HG03457 (cell line): ENCODE measurements around the gene ST8SIA4.
A peak's percentile ranks its signal among the peaks of the same experiment; 100 is the strongest.
"Not testable (repeated sequence)": the region's sequence is repeated elsewhere in the genome, so short reads cannot be mapped to it uniquely, and the experiment has no call there.

Experiments used
- ATAC-seq: cut with Tn5 transposase; IDR thresholded peaks from one replicate; pipeline ENCODE4 v1.9.1; 2021; ENCODE audit warnings: moderate number of reproducible peaks; ENCODE audit not compliant: unreplicated experiment

Gene ST8SIA4

GRCh38 chr5:100789694-100790093 is 113.4 kb downstream of the ST8SIA4 start:
- no peak for ATAC-seq

DNA sequence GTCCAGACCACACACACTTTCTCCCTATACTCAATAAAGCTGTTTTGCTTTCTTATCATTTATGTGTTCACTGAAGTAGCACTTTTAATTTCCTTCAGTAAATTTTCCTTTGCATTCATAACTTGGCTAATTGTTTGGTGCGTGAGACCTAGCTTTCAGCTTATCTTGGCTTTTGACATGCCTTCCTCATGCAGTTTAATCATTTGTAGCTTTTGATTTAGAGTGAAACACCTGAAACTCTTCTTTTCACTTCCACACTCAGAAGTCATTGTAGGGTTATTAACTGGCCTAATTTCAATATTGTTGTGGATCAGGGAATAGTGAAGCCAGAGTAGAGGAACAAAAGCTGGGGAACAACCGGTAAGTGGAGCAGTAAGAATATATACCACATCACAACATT is 114.7 kb downstream of the ST8SIA4 start:
- ATAC-seq = no peak

- ATAC-seq = peak; percentile 51
Measured at GRCh38 chr5:100787648-100788047, 115.4 kb downstream of the ST8SIA4 start.

DNA sequence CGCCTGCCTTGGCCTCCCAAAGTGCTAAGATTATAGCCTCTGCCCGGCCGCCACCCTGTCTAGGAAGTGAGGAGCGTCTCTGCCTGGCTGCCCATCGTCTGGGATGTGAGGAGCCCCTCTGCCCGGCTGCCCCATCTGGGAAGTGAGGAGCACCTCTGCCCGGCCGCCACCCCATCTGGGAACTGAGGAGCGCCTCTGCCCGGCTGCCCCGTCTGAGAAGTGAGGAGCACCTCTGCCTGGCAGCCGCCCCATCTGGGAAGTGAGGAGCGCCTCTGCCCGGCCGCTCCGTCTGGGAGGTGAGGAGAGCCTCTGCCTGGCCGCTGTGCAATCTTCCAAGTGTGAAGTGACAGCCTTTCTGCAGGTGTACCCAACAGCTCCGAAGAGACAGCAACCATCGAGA is 117.5 kb downstream of the ST8SIA4 start:
- ATAC-seq = not testable (repeated sequence)

GRCh38 chr5:100780376-100780870 is 122.7 kb downstream of the ST8SIA4 start:
- ATAC-seq = peak; percentile 68

- peak; percentile 16 for ATAC-seq
Measured at GRCh38 chr5:100779669-100780375, 123.3 kb downstream of the ST8SIA4 start.

DNA sequence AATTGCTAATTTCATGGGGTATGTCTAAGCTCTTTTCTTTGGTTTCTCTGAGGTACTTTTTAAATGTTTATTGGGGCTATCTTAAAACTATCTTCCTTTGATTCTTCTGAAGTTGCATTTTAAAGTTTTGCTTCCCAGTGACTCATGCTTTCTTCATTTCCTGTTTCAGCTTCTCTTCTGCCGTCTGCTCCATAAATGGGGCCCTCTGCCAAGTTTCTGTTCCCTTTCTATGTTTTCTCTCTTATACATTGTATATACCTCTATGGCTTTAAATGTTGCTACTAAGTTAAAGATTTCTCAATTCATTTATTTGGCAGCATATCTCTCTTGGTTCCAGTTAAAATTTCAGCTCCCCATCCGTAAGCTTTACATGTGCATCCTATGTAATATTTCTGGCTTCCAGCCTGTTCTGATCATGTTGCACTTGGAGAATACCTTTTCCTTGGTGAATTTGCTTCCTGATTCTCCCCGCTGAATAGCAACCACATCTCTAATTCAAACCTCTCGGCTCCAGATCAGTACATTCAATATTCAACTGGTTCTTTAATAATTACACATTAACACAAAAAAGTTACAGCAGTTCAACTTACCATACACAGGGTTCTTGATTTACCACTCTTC is 125.3 kb downstream of the ST8SIA4 start:
- peak; percentile 62 for ATAC-seq

- no peak for ATAC-seq
Measured at GRCh38 chr5:100775533-100775855, 127.6 kb downstream of the ST8SIA4 start.

DNA sequence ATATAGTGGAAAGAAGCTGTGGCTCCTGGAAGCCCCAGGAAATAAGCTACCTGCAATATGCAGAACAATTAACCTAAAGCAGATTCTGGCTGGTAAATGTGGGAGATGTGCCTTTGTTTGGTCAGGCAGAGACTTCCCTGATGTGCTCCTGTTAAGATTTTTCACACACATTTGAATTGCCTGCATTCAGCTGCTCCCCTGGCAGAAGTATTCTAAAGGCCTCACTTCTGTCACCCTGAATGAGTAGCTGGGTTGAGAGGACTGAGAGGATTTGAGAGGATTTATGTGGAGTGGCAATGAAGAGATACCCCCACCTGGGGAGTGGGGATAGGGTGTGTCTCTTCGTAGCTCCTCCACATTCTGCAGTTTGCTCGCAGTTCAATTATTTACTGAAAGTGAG is 130.5 kb downstream of the ST8SIA4 start:
- ATAC-seq = no peak

GRCh38 chr5:100772006-100772405 is 131.1 kb downstream of the ST8SIA4 start:
- no peak for ATAC-seq

DNA sequence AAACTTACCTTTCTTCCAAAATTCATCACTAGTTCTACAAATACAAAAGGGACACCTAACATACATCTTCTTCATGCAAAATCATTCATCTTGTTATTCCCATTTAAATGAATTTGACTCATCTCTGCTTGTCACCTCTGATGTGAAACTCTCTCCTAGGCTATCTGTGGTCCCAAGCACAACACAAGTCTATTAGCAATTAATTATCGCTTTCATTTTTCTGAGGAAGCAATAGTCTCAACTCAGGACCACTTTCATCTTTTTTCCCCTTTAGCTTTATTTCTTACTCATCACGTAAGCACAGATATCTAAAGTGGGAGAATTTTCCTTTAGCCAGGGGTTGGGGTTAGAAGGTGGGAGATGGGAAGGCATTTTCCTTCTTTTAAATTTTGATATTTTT is 131.9 kb downstream of the ST8SIA4 start:
- no peak for ATAC-seq

DNA sequence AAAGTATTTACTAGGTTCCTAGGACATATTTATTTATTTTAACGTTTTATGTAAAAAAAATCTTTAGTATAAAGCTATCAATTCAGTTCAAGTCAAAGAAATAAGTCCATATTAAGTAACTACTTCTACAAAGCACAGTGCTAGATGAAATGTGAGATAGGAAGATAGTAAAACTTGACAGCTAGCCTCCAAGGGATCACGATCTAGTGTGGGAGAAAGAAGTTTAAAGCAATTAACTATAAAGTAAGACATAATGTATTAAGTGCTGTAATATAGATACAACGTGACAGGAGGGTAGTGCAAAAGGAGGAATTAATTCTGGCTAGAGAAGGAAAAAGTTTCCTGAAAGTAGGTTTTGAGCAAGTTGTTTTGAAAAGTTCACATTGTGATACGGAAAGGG is 134.9 kb downstream of the ST8SIA4 start:
- no peak for ATAC-seq

DNA sequence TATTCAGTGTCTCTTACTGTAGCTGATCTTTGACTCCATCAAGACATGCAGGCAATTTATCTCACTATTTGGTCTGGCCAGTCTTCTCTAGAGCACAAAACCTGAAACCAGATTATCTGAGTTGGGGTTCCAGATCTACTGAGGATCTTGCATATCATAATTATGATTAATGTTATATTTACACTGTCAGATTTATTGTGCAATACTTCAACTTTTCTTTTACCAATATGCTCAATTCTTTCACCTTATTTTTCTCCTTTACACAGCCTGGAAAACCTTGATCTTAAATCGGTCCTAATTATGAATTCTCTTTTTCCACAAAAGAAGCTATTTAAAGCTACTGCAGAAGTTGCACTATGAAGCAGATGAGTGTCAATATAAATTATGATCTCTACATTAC is 140.1 kb downstream of the ST8SIA4 start:
- ATAC-seq = no peak

- ATAC-seq = no peak
Measured at GRCh38 chr5:100762108-100762507, 141.0 kb downstream of the ST8SIA4 start.

DNA sequence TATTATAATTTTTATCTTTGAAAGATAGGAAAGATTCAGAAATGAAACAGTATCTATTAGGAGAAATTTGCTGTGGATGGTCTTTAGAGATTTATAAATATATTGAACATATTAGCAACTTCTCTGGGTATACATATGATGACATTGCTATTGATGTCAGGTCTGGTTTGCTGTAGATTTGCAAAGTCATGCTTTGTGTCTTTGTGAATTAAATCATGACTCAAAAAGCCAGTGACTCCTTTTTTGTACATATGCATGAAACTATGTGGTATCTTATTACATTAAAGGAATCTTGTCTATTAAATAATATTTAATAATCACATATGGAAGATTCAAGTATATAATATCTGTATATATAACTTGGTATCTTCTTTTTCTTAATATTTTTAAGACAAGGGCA is 141.9 kb downstream of the ST8SIA4 start:
- no peak for ATAC-seq

DNA sequence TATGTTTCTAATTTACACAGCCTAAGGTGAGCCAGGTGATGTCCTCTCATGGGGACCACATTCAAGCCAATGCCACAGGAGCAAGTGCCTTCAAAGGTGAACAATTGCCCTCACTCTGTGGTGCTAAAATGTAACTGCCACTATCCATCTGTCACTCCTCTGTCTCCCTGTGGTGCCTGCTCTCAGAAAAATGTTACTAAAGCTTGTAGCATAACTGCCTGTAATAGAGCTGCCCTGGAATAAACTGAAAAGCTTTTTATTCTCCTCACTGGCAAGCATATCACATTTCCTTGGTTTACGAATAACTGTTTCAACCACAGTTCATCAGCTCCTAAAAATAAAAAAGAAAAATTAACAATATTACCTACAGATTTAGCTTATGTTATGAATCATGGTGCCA is 142.4 kb downstream of the ST8SIA4 start:
- no peak for ATAC-seq

- no peak for ATAC-seq
Measured at GRCh38 chr5:100758780-100759179, 144.3 kb downstream of the ST8SIA4 start.

GRCh38 chr5:100758306-100758705 is 144.8 kb downstream of the ST8SIA4 start:
- ATAC-seq = no peak

GRCh38 chr5:100757618-100758017 is 145.5 kb downstream of the ST8SIA4 start:
- no peak for ATAC-seq
